Liver (tissue), 3 donors: ENCODE results near the gene MED10.

Source experiments
- CTCF ChIP-seq: fragments of 150-350 bp; IDR thresholded peaks from 2 replicates; pipeline ENCODE4 v1.5.1; 2017; ENCODE audit warnings: improper control_type of control experiment, low read depth, low read length; ENCODE audit not compliant: missing input control
- JUND ChIP-seq, 2 donors: IDR thresholded peaks; 2 replicates each; pipeline ENCODE4 v1.6.1; 2016; ENCODE audit warnings: antibody characterized with exemption in 2 of 2
- MAX ChIP-seq: IDR thresholded peaks from 2 replicates; pipeline ENCODE4 v1.6.1; 2016; ENCODE audit warnings: antibody characterized with exemption
- RAD21 ChIP-seq, 2 donors: IDR thresholded peaks; 2 replicates each; pipeline ENCODE4 v1.6.1; 2016; ENCODE audit warnings: antibody characterized with exemption in 2 of 2, mild to moderate bottlenecking in 2 of 2
- RXRA ChIP-seq, 2 donors: IDR thresholded peaks; 2 replicates each; pipeline ENCODE4 v1.6.1; 2017 to 2018; ENCODE audit warnings: antibody characterized with exemption in 2 of 2, mild to moderate bottlenecking in 1 of 2
- SP1 ChIP-seq: IDR thresholded peaks from 2 replicates; pipeline ENCODE4 v1.6.1; 2018; ENCODE audit warnings: antibody characterized with exemption, mild to moderate bottlenecking
- TAF1 ChIP-seq: conservative IDR thresholded peaks from 2 replicates; pipeline ENCODE4 v1.6.1; 2016; ENCODE audit warnings: antibody characterized with exemption, mild to moderate bottlenecking
- YY1 ChIP-seq: IDR thresholded peaks from 2 replicates; pipeline ENCODE4 v1.6.1; 2016; ENCODE audit warnings: antibody characterized with exemption, mild to moderate bottlenecking
- donor health status: healthy.
- donor health status: healthy.

- TF ChIP-seq CTCF, result no peak
- no peak for TF ChIP-seq MAX
- no peak for TF ChIP-seq RAD21 (IDR thresholded peaks at IDR 0.05)
- TF ChIP-seq RXRA (IDR thresholded peaks at IDR 0.05), result no peak
- no peak for TF ChIP-seq YY1
- TF ChIP-seq TAF1, result no peak
- TF ChIP-seq SP1, result no peak
- TF ChIP-seq JUND (IDR thresholded peaks at IDR 0.05), result no peak
Measured at GRCh38 chr5:6397536-6398269, 19.4 kb upstream of the MED10 start.
